Right lobe of liver (tissue), 6 donors: ENCODE data around the gene UBE2V1. TPM values are rescaled to one million over a fixed set of nuclear protein-coding genes. Genes with fewer than 3 reads are reported as not detected.
A peak's percentile ranks its signal among the peaks of the same experiment; 100 is the strongest.

ENCODE experiments used
- ATAC-seq, 4 donors: fragments of 200-7000 bp; cut with Tn5 transposase; one replicate each; pipeline ENCODE4 v1.9.1; 2020; ENCODE audit warnings: mild to moderate bottlenecking in 4 of 4, moderate library complexity in 4 of 4
- DNase-seq, 3 donors: peaks; one replicate each; pipeline ENCODE4 v3.0.0-alpha.2; 2020
- H3K27ac ChIP-seq, 3 donors: fragments of 200-600 bp; one replicate each; pipeline ENCODE4 v1.8.0; 2022
- H3K27me3 ChIP-seq, 2 donors: fragments of 200-600 bp; one replicate each; pipeline ENCODE4 v1.8.0; 2022
- H3K36me3 ChIP-seq, 4 donors: fragments of 200-600 bp; sonication (generic) in 1 of 4; one replicate each; pipeline versions ENCODE4 v1.5.1 to v1.8.0; 2017 to 2022; ENCODE audit warnings: control low read depth in 1 of 4
- H3K4me1 ChIP-seq, 4 donors: fragments of 200-600 bp; sonication (generic) in 1 of 4; one replicate each; pipeline versions ENCODE4 v1.5.1 to v1.8.0; 2017 to 2022; ENCODE audit warnings: control low read depth in 1 of 4
- H3K4me3 ChIP-seq, 3 donors: fragments of 200-600 bp; one replicate each; pipeline ENCODE4 v1.8.0; 2022
- H3K9me3 ChIP-seq, 4 donors: fragments of 200-600 bp; sonication (generic) in 1 of 4; one replicate each; pipeline versions ENCODE4 v1.5.1 to v1.8.0; 2017 to 2022; ENCODE audit warnings: control low read depth in 1 of 4
- POLR2A ChIP-seq: fragments of 450-650 bp; IDR thresholded peaks from one replicate; pipeline ENCODE4 v1.6.1; 2017; ENCODE audit warnings: antibody characterized with exemption, mild to moderate bottlenecking
- WGBS: methylation state at CpG from one replicate; pipeline ENCODE4 v1.1.6; 2018; ENCODE audit warnings: low coverage, low lambda C conversion rate; ENCODE audit not compliant: insufficient coverage; ENCODE audit errors: missing lambda C conversion rate; 5-methylcytosine and 5-hydroxymethylcytosine counted together
- intact Hi-C, 2 donors: fragments of 100-400 bp; cut with DNase I; formaldehyde crosslinking; loops; one replicate each; pipeline versions ENCODE4 v1.11.2 to v1.14.1; 2022
- total RNA-seq, 6 experiments: library from RNA; depleted of rRNA in 2 of 6; stranded (reverse); fragments of >200 nt in 2 of 6; fragmentation: NEBNext Ultra II Directional in 3 of 6; extraction: Animal tissue kit (Norgen Biotek cat#: 25700) in 3 of 6; gene quantifications; one replicate each; pipeline versions ENCODE4 v1.1.0 to v1.2.4, GENCODE V29; 2016 to 2023
- TF ChIP-seq, protein P1 (sequence below), 4 donors: fragments of 200-600 bp in 3 of 4; fragments of 450-650 bp in 1 of 4; IDR thresholded peaks; one replicate each; pipeline versions ENCODE4 v1.5.1 to v1.8.0; 2016 to 2022; ENCODE audit warnings: antibody characterized with exemption in 4 of 4, mild to moderate bottlenecking in 2 of 4
- donor health status: DM: no; HTN: yes; CAD: no.
- donor health status: DM: no; HTN: no; CAD: no.
- donor health status: DM: no; HTN: no; CAD: no.
- donor health status: DM: no; HTN: yes; CAD: no.
- donor health status: DM: no; HTN: yes; CAD: no.

The UBE2V1 gene
- total RNA-seq, 6 experiments from 2014 or later = 38.2 to 49.4 (median 44.3) TPM

DNA sequence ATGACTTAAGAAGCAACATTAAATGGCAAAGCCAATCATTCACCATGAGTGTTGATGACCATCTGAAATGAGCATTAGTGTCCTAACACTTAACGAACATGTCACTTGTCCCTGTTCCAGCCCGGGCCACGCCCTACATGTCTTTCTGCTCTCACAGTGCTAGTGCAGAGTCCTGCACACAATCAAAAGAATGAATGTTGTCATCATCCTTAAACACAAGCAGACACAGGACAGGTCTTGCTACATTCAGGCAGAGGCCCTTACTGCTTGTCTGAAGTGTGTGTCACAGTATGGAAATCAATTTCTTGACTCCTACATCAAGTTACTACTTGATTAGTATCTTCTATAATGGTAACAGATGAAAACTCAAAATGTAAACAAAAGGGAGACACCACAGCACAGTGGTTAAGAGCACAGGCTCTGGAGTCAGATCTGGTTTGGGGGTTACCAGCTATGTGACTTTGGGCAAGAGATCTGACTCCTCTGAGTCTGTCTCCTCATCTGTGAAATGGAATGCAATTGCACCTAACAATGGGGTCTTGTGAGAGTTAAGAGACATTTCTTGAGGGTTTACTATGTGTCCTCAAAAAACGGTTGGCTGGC lies 17.4 kb downstream of the UBE2V1 start:
- H3K4me1 ChIP-seq = peaks cover 0 to 5% (median 2%) of the 10 kb centered on the region in 4 donors
- no peak for ATAC-seq
- intact Hi-C loops = no loop called here
- H3K4me3 ChIP-seq = no peak overlapping the region
- DNase-seq = no peak
- H3K27me3 ChIP-seq = no peaks in the 10 kb centered on the region
- TF ChIP-seq POLR2A = no peak
- TF ChIP-seq, protein P1, sequence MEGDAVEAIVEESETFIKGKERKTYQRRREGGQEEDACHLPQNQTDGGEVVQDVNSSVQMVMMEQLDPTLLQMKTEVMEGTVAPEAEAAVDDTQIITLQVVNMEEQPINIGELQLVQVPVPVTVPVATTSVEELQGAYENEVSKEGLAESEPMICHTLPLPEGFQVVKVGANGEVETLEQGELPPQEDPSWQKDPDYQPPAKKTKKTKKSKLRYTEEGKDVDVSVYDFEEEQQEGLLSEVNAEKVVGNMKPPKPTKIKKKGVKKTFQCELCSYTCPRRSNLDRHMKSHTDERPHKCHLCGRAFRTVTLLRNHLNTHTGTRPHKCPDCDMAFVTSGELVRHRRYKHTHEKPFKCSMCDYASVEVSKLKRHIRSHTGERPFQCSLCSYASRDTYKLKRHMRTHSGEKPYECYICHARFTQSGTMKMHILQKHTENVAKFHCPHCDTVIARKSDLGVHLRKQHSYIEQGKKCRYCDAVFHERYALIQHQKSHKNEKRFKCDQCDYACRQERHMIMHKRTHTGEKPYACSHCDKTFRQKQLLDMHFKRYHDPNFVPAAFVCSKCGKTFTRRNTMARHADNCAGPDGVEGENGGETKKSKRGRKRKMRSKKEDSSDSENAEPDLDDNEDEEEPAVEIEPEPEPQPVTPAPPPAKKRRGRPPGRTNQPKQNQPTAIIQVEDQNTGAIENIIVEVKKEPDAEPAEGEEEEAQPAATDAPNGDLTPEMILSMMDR (IDR thresholded peaks at IDR 0.05) = no peak
- peaks cover 6 to 26% (median 9%) of the 10 kb centered on the region in 4 donors for H3K36me3 ChIP-seq
- H3K27ac ChIP-seq = no peak overlapping the region
- WGBS = 86% methylated on average over 3 of the region's 4 CpGs
- H3K9me3 ChIP-seq = no peaks in the 10 kb centered on the region

DNA sequence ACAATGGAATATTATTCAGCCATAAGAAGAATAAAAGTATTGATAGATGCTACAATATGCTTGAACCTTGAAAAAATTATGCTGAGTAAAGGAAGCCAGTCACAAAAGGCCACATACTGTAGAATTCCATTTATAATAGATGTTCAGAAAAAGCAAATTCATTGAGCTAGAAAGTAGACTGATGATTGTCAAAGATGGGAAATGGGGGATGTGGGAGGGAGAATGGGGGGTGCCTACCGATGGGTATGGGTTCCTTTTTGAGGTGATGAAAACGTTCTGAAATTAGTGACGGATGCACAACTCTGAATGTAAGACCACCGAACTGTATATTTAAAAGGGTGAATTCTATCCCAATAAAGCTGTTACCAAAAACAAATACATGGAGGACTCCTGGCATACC lies 18.4 kb downstream of the UBE2V1 start:
- Histone ChIP-seq H3K36me3 (peaks cover 6 to 26% (median 11%) of the 10 kb centered on the region in 4 donors), H3K27ac (no peak overlapping the region), H3K4me1 (no peaks in the 10 kb centered on the region), H3K9me3 (no peaks in the 10 kb centered on the region), H3K27me3 (no peaks in the 10 kb centered on the region), H3K4me3 (no peak overlapping the region)
- 84% methylated on average over 4 of the region's 4 CpGs for WGBS
- intact Hi-C loops = no loop called here
- ATAC-seq (no peak), DNase-seq (no peak)
- TF ChIP-seq, protein P1 (IDR thresholded peaks at IDR 0.05) = no peak
- TF ChIP-seq POLR2A = no peak

DNA sequence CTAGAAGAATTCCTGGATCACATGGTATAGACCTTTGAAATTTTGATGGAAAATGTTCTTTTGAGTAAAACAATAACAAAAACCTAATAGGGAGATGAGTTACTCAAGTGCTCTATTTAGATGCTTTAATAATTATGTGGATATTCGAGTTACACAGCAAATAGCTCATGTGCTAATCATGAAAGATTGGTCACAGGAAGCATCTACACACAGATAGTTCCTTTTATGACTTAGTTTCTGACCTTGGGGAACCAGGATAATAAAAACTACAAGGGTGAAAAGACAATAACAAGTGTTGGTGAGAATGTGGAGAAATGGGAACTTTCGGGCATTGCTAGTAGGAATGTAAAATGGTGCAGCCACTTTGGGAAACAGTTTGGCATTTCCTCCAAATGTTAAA lies 19.7 kb downstream of the UBE2V1 start:
- Histone ChIP-seq H3K27me3 (no peaks in the 10 kb centered on the region), H3K9me3 (no peaks in the 10 kb centered on the region), H3K36me3 (peaks cover 6 to 26% (median 11%) of the 10 kb centered on the region in 4 donors), H3K4me1 (no peaks in the 10 kb centered on the region), H3K27ac (no peak overlapping the region), H3K4me3 (no peak overlapping the region)
- intact Hi-C loops = no loop called here
- DNase-seq (no peak), ATAC-seq (no peak)
- WGBS = 70% methylated on average over 2 of the region's 2 CpGs
- no peak for TF ChIP-seq POLR2A
- TF ChIP-seq, protein P1 (IDR thresholded peaks at IDR 0.05) = no peak

DNA sequence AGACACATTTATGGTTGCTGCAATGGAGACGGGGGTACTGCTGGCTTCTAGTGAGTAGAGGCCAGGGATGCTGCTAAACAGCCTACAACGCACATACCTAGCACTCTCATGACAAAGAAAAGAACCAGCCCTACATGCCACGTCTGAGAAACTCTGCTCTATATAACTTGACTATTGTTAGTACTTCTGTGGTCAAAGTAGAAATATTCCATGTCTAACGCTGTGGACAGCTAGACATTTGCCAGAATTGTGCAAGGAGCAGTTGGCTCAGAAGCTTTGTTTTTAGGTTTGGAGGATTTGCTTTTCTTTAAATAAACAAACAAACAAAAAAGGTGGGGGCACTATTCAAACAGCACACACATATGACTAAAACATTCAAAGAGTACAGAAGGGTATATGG lies 20.5 kb downstream of the UBE2V1 start:
- DNase-seq (no peak), ATAC-seq (peak in 1 of 4 donors; percentile 43)
- H3K27ac ChIP-seq = no peak overlapping the region
- WGBS = 32% methylated on average over 3 of the region's 4 CpGs
- no peak for TF ChIP-seq POLR2A
- TF ChIP-seq, protein P1 (IDR thresholded peaks at IDR 0.05) = no peak
- intact Hi-C loops = no loop called here
- H3K36me3 ChIP-seq = peaks cover 6 to 26% (median 11%) of the 10 kb centered on the region in 4 donors
- no peaks in the 10 kb centered on the region for H3K27me3 ChIP-seq
- H3K9me3 ChIP-seq = no peaks in the 10 kb centered on the region
- no peaks in the 10 kb centered on the region for H3K4me1 ChIP-seq
- H3K4me3 ChIP-seq = no peak overlapping the region
